Measurements from ENCODE around the gene KCNV2. TPM values are rescaled to one million over a fixed set of nuclear protein-coding genes. Genes with fewer than 3 reads are reported as not detected.

KCNV2 gene
- total and polyA plus RNA-seq, 2 donors (not counting 1 experiment from before 2014, with no cell fraction given), result not detected

- H3K4me3 ChIP-seq (replicated peaks in 1 of 4; ENCODE audit: control extremely low read depth in 1 of 4, insufficient read depth in 1 of 4, low read depth in 3 of 4, low read length in 4 of 4), result no peak overlapping the region
- H4K20me1 ChIP-seq (ENCODE audit: control insufficient read depth, extremely low read depth, insufficient read depth, low read length), result no peaks in the 10 kb centered on the region
- H3K9ac ChIP-seq (ENCODE audit: insufficient read depth, low read length), result no peak overlapping the region
- no peaks in the 10 kb centered on the region for H3K4me1 ChIP-seq (ENCODE audit: control insufficient read depth, extremely low read depth, insufficient read depth, low read length)
- no peaks in the 10 kb centered on the region for H3K79me2 ChIP-seq (ENCODE audit: control insufficient read depth, insufficient read depth, low read length)
- H3K4me2 ChIP-seq (ENCODE audit: extremely low read depth, insufficient read depth, low read length), result no peak overlapping the region
- no peaks in the 10 kb centered on the region for H3K9me3 ChIP-seq (ENCODE audit: control insufficient read depth, insufficient read depth, low read depth, low read length)
- H3K27me3 ChIP-seq (ENCODE audit: control insufficient read depth, insufficient read depth, low read length), result no peaks in the 10 kb centered on the region
- H2AFZ ChIP-seq (ENCODE audit: low read length), result no peak overlapping the region
- DNase-seq (ENCODE audit: low read depth in 2 of 2), result no peak
- no peak overlapping the region for H3K27ac ChIP-seq (ENCODE audit: insufficient read depth, low read length)
- no peak for TF ChIP-seq EZH2 (IDR thresholded peaks at IDR 0.05; ENCODE audit: low read length, missing control alignments)
- no peak for TF ChIP-seq CTCF (conservative IDR thresholded peaks at IDR 0.05 in 1 of 2, IDR thresholded peaks at IDR 0.05 in 1 of 2; ENCODE audit: low read depth in 1 of 2, low read length in 2 of 2)
- H3K36me3 ChIP-seq (ENCODE audit: control insufficient read depth, insufficient read depth, low read length), result no peaks in the 10 kb centered on the region
Measured at GRCh38 chr9:2709645-2710101, 7.6 kb upstream of the KCNV2 start.

- Histone ChIP-seq H2AFZ (ENCODE audit: low read length) (no peak overlapping the region), H3K36me3 (ENCODE audit: control insufficient read depth, insufficient read depth, low read length) (no peaks in the 10 kb centered on the region), H3K27ac (ENCODE audit: insufficient read depth, low read length) (no peak overlapping the region), H3K79me2 (ENCODE audit: control insufficient read depth, insufficient read depth, low read length) (no peaks in the 10 kb centered on the region), H3K4me3 (replicated peaks in 1 of 4; ENCODE audit: control extremely low read depth in 1 of 4, insufficient read depth in 1 of 4, low read depth in 3 of 4, low read length in 4 of 4) (no peak overlapping the region), H3K9me3 (ENCODE audit: control insufficient read depth, insufficient read depth, low read depth, low read length) (no peaks in the 10 kb centered on the region), H3K9ac (ENCODE audit: insufficient read depth, low read length) (no peak overlapping the region), H3K27me3 (ENCODE audit: control insufficient read depth, insufficient read depth, low read length) (no peaks in the 10 kb centered on the region), H4K20me1 (ENCODE audit: control insufficient read depth, extremely low read depth, insufficient read depth, low read length) (no peaks in the 10 kb centered on the region), H3K4me2 (ENCODE audit: extremely low read depth, insufficient read depth, low read length) (no peak overlapping the region), H3K4me1 (ENCODE audit: control insufficient read depth, extremely low read depth, insufficient read depth, low read length) (no peaks in the 10 kb centered on the region)
- TF ChIP-seq EZH2 (IDR thresholded peaks at IDR 0.05; ENCODE audit: low read length, missing control alignments) (no peak), CTCF (conservative IDR thresholded peaks at IDR 0.05 in 1 of 2, IDR thresholded peaks at IDR 0.05 in 1 of 2; ENCODE audit: low read depth in 1 of 2, low read length in 2 of 2) (no peak)
- no peak for DNase-seq (ENCODE audit: low read depth in 2 of 2)
Measured at GRCh38 chr9:2711716-2712115, 5.6 kb upstream of the KCNV2 start.

- no peak overlapping the region for H3K4me3 ChIP-seq (replicated peaks in 1 of 4; ENCODE audit: control extremely low read depth in 1 of 4, insufficient read depth in 1 of 4, low read depth in 3 of 4, low read length in 4 of 4)
- DNase-seq (ENCODE audit: low read depth in 2 of 2), result no peak
- H3K27me3 ChIP-seq (ENCODE audit: control insufficient read depth, insufficient read depth, low read length), result no peaks in the 10 kb centered on the region
- no peaks in the 10 kb centered on the region for H4K20me1 ChIP-seq (ENCODE audit: control insufficient read depth, extremely low read depth, insufficient read depth, low read length)
- no peak overlapping the region for H3K4me2 ChIP-seq (ENCODE audit: extremely low read depth, insufficient read depth, low read length)
- H3K9ac ChIP-seq (ENCODE audit: insufficient read depth, low read length), result no peak overlapping the region
- H3K36me3 ChIP-seq (ENCODE audit: control insufficient read depth, insufficient read depth, low read length), result no peaks in the 10 kb centered on the region
- H3K79me2 ChIP-seq (ENCODE audit: control insufficient read depth, insufficient read depth, low read length), result no peaks in the 10 kb centered on the region
- no peak for TF ChIP-seq EZH2 (IDR thresholded peaks at IDR 0.05; ENCODE audit: low read length, missing control alignments)
- no peak for TF ChIP-seq CTCF (conservative IDR thresholded peaks at IDR 0.05 in 1 of 2, IDR thresholded peaks at IDR 0.05 in 1 of 2; ENCODE audit: low read depth in 1 of 2, low read length in 2 of 2)
- peaks cover 2% of the 10 kb centered on the region for H3K4me1 ChIP-seq (ENCODE audit: control insufficient read depth, extremely low read depth, insufficient read depth, low read length)
- no peaks in the 10 kb centered on the region for H3K9me3 ChIP-seq (ENCODE audit: control insufficient read depth, insufficient read depth, low read depth, low read length)
- H3K27ac ChIP-seq (ENCODE audit: insufficient read depth, low read length), result no peak overlapping the region
- H2AFZ ChIP-seq (ENCODE audit: low read length), result no peak overlapping the region
Measured at GRCh38 chr9:2718001-2718697, 839 bp downstream of the KCNV2 start.
